Stomach (tissue), 4 donors: ENCODE results near the gene PRKCA.

Source experiments
- CTCF ChIP-seq, 7 experiments: fragments of 450-650 bp in 4 of 7; fragments of 200-600 bp in 3 of 7; sonication (generic) in 3 of 7; IDR thresholded peaks; one replicate each; pipeline ENCODE4 v1.5.1; 2016 to 2019; ENCODE audit warnings: antibody characterized with exemption in 7 of 7, control low read depth in 2 of 7, mild to moderate bottlenecking in 1 of 7
- EP300 ChIP-seq: sonication (generic); formaldehyde crosslinking; IDR thresholded peaks from one replicate; pipeline ENCODE4 v1.6.1; 2017; ENCODE audit warnings: antibody characterized with exemption
- POLR2A ChIP-seq, 4 donors: fragments of 450-650 bp; IDR thresholded peaks; one replicate each; pipeline ENCODE4 v1.6.1; 2016; ENCODE audit warnings: antibody characterized with exemption in 4 of 4, control low read depth in 2 of 4, mild to moderate bottlenecking in 1 of 4, moderate library complexity in 1 of 4
- POLR2AphosphoS5 ChIP-seq, 3 donors: sonication (generic); formaldehyde crosslinking; IDR thresholded peaks; one replicate each; pipeline ENCODE4 v1.6.1; 2016; ENCODE audit warnings: antibody characterized with exemption in 3 of 3

- TF ChIP-seq CTCF (IDR thresholded peaks at IDR 0.05) (no peak), EP300 (no peak), POLR2AphosphoS5 (IDR thresholded peaks at IDR 0.05) (no peak), POLR2A (IDR thresholded peaks at IDR 0.05) (no peak)
Observed at GRCh38 chr17:66840061-66840460, 537.6 kb downstream of the PRKCA start.
